ENCODE data around the gene IGFBP2.

Gene IGFBP2

DNA sequence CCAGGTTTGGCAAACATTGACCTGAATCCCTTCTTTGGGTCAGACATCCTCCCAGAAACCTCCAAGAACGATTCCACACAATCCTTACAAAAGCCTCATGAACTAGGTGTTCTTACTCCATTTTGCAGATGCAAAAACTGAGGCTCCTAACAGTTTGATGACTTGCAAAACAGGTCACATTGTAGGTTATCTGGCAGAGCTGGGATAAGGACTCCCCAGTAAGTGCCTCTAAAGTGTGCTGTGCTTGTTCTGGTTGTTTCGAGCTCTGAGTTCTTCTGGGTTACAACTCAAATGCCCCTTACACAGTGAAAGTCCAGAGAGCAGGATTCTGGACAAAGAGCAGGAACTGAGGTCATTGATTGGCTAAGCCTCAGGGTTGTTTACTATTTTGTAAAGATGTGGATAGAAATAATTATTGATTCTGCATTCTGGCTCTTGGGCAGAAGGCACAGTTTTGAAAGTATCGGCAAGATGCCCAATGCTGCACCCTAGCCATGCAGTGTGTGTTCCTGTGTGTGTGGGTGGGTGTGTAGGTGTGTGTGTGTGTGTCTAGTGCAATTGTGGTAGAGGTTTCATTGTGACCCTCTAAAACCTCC, 17.0 kb upstream of the IGFBP2 start:
- DNase-seq = no peak

DNA sequence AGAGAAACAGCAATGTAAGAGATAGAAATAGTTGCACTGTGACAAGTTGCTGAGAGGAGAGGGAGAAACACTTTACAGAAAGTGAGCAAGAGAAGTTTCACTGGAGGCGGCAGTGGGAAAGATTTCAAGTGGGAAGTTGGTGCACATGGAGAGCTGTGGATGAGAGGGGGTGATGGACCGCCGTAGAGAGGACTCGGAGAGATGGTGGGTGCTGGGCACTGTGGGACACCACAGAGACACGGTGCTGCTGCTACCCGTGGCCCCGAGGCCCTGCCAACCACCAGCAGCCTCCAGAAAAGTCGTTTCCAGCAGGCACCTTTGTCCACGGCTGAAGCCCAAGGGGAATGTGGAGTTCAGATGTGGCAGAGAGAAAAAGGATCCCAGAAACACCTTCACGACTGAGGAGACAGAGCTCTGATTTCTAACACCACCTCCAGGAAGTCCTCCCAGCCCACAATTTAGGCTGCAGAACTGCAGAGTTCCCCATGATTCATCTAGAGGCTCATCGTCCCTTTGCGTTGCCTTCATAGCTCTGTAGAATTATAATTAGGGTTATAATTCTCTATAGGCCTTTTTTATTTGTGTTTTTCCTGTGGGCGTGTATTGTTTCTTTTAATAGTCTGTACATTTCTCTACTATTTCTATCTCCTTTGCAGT, 15.9 kb upstream of the IGFBP2 start:
- no peak for DNase-seq

DNA sequence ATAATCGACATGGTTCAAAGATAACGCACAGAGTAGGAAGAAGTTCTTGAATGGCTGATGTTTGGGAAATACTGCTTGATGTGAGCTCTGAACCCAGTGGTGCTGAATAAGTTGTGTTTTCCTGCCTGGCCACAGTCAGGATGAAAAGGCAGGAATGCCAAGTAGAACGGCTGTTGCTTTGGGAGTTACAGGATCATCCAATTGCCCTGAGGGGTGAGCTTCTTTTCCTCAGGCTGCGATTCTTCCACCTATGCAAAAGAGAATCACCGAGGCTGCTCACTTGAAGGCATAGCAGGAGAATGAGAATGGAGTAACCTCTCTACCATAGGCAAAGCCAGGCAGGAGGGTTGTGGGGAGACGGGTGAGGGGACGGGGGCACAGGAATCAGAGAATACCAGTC, 14.4 kb upstream of the IGFBP2 start:
- no peak for DNase-seq

DNA sequence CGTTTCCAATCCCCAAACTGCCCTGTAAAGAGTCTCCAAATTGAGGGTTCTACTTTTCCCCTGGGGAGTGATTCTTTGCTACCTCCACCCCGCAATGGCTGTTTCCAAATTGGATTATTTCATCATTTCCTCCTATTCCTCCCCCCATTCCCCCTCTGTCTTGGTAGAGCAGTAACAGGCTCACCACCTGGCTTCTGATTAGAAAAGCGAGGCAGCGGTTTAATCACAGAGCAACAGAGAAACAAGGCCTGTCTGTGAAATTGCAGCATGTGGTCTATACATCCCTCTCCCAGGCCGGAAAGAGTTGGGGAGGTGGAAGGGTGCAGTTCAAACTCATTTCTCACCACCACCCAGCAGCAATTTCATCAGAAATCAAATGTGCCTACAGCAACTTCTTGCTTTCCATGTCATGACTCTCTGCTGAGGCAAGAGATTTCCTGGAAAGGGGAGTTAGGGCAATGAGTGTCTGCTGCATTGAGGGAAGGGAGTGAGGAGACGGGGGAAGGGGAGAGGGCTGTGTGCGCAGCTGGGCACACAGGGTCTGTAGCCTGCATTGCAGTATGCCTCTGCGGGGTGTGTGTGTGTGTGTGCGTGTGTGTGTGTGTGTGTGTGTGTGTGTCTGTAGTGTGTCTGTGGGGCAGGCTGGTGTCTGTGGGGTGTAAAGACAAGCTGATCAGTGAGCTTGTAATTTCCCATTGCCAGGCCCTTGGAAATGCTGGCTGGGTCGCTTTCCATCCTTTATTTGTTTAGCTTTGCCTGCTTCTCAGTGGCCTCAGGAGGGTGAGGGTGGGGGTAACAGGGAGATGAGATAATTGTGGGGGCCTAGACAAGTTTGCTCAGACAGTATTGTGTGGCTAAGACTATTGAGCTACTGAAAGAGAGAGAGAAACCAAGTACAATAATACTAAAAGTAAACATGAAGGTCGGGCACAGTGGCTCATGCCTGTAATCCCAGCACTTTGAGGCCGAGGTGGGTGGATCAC, 13.5 kb upstream of the IGFBP2 start:
- peak; percentile 61 for DNase-seq

DNA sequence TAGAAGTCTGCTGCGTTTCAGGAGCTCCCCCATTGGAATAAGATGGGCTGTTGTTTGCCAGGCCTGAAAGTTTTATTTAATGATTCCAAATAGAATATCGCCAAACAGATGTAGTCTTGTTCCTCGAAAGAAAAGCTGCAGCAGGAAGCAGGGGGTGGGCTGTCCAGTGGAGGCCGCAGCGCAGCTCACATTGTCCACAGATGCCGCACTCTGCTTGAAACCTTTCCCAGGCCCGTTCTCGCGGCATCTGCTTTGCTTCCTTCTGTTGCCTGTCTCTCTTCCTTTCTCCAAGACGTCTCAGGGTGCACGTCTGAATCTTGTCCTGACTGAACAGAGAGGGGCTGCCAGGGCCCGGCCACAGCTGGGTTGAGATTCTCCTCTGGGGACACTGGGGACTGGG, 12.4 kb upstream of the IGFBP2 start:
- DNase-seq = no peak

DNA sequence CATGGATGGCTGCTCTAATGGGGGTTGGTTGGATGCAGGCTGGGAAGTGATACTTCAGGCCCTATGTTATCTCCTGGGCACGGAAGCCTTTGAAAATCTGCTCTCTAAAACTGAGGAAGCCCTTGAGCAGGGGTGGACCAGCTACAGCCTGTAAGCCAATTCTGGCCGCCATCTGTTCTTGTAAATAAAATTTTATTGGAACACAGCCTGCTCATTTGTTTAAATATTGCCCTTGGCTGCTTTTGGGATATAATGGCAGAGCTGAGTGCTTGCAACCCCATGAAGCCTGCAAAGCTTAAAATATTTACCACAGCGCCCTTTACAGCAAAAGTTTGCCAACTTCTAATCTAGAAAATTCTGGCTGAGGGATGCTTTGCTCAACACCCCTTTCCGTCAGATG, 11.9 kb upstream of the IGFBP2 start:
- peak; percentile 58 for DNase-seq

DNA sequence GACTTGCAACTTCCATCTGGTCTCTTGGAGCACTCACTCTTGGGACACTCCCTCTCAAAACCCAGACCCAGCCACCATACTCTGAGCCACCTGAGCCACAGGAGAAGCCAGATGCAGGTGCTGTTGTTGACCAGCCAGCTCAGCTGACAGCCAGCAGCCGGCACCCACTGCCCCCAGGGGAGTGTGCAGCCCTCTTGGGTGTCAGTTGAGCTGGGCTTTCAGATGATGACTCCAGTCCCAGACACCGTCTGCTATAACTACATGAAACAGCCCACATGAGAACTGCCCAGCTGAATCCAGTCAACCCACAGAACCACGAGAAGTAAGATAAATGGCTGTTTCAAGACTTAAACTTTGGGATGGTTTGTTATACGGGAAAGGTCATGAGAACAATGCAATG, 10.7 kb upstream of the IGFBP2 start:
- DNase-seq = no peak

DNA sequence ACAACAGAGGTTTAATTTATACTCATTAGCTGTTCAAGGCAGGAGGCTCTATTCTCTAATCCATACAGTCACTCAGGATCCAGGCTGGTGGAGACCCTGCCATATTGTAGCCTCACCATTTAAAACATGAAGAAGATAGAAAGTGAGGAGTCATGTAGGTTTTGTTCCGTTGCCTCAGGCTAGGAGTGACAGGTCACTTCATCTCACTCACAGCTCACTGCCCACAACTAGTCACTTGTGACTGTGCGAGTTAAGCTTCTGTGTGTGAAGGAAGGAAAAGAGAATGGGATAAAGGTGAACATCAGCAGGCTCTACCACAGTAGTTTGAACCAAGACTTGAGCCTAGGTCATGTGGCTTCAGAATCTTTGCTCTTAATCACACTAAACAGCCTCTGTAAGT, 9.0 kb upstream of the IGFBP2 start:
- DNase-seq = no peak

DNA sequence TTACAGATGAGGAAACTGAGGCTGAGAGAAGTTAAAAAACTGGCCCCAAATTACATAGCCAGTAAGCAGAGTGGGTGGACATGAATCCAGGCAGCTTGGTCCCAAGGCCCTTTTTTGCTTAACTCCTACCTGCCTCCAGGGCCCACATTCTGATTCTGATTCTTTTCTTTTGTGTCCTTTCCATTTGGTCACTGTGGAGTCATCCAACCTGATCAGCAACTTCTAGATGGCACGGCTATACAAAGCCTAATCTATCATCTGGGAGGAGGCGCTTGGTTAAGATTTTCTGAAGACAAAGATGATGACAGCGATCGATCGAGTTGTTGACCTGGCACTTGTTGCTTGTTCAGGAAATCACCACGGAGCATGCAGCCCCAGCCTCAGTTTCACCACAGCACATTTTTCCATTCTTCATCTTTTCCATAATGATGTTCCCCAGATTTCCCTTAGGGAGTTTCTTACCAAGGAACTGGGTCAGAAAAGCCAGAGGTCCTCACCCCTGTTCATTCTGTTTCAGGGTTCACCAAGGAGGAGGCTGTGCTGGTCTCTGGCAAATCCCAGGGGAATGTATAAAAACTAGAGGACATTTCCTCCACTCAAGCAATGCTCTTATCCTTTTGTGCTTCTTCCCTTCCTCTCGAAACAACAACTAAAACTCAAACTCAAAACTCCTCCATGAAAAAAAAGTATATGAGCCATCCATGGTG, 6.9 kb upstream of the IGFBP2 start:
- no peak for DNase-seq

DNA sequence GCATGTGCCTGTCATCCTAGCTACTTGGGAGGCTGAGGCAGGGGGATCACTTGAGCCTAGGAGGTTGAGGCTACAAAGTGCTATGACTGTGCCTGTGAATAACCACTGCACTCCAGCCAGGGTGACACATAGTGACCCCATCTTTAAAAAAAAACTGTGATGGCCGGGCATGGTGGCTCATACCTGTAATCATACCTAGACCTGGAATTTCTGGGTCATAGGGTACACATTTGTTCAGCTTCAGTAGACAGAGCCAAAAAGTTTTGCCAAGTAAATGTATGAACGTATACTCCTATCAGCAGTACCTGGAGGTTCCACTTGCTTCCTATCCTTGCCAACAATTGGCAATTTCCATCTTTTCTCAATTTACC, 6.4 kb upstream of the IGFBP2 start:
- no peak for DNase-seq

DNA sequence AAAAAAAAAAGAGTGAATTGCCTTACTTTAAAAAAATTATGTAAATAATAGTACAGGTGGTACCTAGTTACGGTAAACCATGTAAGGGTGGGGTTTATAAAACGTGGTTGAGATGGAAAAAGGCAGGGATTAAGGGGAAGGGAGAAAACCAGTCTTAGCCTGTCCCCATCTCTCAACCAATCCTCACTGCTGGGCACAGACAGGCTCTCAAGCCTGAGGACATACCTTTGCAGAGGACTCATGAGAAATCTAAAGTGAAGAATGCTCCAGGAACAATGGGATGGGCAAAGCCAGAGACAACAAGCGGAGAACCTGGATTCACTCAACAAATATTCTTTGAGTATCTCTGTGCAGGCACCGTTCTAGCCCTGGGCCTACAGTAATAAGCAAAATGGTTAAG, 3.4 kb upstream of the IGFBP2 start:
- no peak for DNase-seq

DNA sequence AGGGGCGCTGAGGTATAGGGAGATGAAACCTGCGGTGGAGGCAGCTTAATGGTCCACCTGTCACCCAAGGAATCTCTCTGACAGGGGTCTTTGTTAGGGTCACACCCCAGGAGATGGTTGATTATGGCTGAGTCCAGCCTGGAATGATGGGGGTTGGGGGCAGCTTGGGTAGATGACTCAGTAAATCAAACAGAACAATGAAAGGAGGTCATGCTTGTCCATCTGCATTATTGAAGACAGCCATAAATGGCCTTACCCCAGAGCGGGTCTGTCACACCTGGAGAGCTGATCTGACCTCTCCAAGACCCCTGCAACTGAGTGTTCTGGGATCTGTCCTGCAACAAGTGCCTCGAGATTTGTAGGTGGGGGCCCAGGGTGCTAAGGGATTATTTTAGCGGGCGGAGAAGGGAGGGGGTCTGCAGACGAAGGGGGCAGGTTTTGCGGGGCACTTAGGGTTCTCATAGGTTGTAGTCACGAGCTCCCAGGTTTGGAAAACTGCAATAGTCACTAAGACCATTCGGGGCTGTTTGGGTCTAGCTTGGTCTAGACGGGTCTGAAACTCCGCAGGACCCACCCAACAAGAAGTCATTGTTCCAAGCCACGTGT, 771 bp upstream of the IGFBP2 start:
- no peak for DNase-seq

DNA sequence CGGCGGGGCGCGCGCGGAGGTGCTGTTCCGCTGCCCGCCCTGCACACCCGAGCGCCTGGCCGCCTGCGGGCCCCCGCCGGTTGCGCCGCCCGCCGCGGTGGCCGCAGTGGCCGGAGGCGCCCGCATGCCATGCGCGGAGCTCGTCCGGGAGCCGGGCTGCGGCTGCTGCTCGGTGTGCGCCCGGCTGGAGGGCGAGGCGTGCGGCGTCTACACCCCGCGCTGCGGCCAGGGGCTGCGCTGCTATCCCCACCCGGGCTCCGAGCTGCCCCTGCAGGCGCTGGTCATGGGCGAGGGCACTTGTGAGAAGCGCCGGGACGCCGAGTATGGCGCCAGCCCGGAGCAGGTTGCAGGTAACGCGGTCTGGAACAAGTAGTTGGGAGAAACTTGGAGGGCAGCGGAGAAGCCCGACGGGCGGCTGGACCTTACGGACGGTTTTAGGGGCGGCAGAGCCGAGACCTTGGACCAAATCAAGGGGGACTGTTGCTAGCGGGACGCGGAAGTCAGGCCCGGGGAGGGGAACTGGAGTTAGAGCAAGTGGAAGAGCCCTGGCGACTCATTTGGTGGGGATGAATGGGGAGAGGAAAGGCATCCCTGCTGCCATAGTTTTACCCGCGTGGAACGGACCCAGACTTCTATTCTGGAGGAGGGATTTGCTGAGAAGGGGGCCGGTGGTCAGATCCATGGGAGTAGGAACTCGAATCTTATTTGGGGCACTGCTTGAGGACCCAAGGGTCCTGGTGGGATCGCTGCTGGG, 573 bp downstream of the IGFBP2 start:
- peak; percentile 60 for DNase-seq

DNA sequence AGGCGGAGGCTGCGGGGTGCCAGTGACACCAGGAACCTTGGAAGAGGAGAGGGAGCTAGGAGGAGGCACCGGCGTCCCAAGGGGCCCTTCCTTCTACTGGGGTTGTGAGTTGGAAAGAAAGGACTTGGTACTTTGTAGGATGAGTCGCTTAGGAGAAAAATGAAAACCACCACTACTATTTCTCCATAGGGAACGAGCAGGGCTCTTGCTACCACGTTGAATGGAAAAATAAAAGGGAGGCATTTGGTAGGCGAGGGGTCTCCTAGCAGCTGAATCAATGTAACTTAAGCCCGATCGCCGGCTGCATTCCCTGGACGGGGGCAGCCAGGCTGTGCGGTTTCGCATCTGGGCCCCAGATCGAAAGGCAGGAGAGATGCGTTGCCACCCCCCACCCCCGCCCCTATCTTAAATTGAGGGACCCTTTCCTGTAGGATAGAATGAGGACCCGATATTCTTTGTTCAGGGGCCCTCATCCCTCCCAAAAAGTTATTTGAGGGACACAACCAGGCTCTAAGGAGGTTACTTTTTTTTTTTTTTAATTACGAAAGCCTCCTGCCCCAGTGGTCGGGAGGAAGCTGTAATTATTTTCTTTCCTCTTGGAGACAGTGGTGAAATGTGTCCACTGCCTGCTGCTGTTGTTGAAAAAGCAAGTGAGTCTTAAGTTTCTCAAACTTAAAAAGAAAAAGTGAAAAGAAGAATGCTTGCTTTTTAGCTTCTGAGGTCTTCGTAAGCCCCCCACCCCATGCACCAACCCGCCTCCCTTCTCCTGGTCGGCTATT, 1.3 kb downstream of the IGFBP2 start:
- no peak for DNase-seq

DNA sequence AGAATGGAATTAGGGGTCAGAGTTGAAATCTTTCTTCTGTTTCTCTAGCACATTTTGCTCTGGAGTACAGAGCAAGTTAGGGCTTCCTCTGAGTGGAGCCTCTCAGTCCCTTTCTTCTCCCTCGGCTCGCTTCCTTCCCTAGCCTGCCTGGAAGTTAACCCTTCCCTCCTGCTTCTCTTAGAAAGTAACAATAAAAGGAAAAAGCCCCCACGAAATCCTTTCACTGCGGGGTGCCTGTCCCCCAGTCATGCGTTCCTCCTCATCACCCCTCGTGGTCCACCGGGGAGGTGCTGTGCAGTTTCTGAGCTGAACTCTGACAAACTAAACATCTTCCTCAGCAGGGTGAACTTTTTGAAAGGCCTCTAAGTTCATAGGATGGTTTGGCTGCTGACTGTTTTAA, 2.0 kb downstream of the IGFBP2 start:
- DNase-seq = no peak

DNA sequence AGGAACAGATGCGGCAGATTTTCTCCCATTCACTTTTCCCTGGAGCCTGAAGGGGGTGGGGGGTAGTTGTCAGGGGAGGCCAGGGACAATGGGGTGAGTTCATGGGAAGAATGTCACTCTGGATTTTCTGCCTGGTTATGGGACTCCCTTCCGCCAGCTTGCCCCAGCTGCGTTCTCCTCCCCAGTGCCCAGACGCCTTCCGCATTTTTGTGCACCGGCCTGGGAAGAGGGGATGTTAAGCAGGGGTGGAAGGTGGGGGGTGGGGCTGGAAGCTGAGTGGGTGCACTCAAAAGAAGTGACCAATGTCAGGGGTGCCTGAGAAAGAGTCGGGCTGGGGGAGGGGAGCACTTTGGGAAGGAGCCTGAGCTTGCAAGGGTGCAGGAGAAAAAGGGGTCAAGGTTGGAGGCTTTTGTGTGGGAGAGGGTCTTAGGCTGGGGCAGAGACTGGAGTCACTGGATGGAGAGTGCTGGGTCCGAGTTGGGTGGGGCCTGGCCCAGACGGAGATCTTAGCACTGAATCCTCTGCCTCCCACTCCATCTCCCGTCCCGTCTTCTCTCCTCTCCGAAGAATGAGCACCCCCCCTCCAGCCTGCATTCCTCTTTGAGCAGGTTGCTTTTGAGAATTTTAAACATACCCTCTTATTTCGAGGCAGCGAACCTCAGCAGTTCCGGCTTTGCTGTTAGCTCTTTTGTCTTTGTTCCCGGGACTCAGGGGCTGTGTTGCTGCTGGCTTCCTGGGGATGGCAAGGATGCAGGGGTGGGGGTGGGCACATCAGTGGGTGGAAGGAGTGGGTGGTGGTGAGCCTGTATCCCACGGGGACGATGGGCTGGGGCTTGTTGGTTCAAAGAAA, 2.7 kb downstream of the IGFBP2 start:
- DNase-seq = no peak

DNA sequence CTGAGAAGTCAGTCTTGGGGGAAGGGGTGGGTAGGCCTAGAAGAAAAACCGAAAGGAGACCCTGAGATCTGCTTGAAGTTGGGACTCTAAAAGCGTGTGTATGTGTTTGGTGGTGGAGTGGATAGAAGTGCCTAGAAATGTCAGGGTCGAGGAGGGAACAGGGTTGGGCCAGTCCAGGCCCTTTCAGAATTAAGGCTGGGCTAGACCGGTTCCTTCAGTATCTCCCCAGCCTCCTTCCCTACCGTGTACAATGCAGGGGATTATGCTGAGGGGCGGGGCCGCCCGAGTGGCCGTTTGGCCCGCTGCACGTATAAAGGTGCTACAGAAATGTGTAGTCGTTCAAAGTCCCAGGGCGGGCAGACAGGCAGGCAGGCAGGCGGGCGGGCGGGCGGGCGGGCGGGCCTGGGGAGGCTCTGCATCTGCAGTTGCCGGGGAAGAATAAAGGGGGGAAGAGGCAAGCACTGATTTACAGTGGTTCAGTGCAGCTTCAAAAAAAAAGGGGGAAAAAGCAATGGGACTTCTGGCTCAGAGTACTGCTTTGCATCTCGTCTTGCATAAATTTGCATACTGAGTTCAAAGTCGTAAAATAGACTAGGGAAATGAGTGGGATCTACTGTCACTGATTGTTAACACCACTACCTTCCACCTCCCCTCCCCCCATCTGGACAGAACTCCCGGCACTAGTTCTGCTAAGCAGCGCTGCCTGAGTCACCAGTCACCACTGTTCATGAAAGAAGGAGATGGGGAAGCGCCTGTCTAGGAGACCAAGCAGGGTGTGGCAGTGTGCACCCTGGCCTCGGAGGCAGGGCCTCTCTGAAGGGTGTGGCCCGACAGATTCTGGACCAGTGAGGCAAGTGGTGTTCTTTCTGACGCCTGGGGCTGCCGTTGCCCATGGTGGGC, 3.6 kb downstream of the IGFBP2 start:
- DNase-seq = no peak

DNA sequence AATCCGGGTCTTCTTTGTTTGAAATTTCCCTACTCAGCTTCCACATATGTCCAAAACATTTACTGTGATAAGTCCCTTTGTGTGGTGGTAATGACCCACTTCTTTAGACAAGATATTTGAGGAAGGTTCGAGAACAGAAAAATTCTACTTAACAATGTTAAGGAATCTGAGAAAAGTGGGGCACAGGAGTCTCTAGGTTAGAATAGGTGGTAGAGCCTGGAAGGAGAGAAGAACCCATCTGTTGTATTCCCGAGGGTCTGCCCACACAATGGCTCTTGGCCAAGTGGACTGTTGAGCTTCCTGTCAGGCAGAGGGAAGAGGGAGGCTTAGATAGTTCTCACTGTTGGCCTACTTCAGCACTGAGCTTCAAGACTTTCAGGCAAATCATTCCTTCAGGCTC, 4.3 kb downstream of the IGFBP2 start:
- no peak for DNase-seq

DNA sequence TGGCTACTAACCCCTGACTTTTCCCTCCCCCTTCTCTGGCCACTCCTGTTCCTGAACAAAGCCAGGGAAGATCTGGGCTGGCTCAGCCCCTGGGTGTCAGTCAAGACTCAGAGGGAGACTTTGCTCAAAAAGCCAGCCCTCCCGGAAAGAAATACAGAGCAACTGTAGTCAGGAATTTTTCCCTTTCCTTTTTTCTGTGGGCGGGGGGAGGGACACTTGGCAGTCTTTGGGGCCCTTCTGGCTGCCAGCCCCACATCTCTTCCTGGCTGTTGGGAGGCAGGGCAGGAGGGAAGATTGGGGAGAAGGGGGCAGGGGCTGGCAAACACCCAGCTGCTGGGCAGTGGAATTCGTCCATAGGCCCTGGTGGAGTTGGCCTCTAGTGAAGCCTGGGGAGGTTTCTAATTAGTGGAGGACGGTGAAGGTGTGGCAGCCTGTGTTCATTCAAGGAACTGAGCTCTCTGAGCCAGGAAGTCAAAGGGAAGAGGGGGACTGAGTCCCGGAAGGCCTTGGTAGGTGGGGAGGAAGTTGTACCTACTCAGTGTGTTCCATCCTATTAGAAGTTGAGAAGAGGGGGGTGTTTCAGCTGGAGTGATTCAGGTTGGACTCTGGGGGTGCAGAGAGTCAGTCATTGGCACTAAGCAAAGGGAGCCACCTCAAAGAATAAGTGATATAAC, 10.9 kb downstream of the IGFBP2 start:
- no peak for DNase-seq

Data from NCI-H2029 treated with DMSO at 0.1 percent for 48 hours (cell line).